HCEC 1CT (cell line): ENCODE results near the gene MAP2.
"Not testable (repeated sequence)": the region's sequence is repeated elsewhere in the genome, so short reads cannot be mapped to it uniquely, and the experiment has no call there.

Experiments
- DNase-seq: peaks from one replicate; pipeline ENCODE4 v3.0.0-alpha.2; 2017

MAP2 gene

GRCh38 chr2:209492296-209492695 lies 68.4 kb downstream of the MAP2 start:
- DNase-seq = not testable (repeated sequence)

- not testable (repeated sequence) for DNase-seq
Observed at GRCh38 chr2:209495068-209495620, 71.3 kb downstream of the MAP2 start.

DNA sequence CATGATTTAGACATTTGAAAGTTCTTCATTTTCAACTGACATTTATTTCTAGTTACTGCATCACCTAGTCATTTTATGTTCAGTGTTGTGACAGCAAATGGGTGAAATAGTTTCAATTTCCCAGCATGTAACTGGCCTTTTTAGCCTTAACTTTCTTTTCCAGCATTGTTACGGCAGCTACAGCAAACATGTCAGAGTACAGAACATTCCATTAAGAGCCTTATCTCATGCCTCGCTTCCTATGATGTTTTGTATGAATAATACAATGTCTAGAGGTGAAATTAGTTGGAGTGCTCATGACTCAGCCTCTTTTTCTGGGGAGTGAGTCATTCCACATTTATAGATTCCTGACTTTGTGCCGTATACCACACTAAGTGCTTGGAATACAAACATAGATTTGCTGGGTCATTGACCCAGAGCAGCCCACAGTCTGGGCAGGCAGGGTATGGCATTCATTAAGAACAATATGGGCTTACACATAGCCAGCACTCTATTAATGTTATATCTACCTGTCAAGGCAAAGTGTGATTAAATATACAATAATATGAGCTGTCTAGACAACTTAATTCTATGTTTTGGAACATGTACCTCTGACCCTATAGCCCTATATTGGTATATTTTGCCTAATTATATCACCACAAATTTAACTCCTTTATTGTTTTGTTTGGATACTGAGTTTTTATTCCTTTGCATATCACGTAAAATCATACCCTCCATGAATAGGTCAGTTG lies 72.2 kb downstream of the MAP2 start:
- peak; percentile 98 for DNase-seq

DNA sequence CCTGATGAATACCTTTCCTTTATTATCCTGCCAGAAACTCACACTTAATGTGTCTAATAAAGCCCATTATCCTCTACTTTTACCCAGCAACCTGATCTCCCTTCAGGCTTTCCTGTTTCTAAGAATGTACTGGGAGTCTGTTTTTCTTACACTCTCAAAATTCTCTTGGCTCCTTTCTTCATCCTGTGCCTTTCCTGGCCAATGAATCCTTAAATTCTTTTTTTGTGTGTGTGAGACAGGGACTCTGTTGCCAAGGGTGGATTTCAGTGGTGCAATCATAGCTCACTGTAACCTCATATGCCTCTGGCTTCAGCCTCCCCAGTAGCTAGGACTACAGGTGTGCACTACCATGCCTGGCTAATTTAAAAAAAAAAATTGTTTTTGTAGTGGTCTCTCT lies 72.7 kb downstream of the MAP2 start:
- no peak for DNase-seq

GRCh38 chr2:209498614-209499013 lies 74.8 kb downstream of the MAP2 start:
- DNase-seq = no peak

DNA sequence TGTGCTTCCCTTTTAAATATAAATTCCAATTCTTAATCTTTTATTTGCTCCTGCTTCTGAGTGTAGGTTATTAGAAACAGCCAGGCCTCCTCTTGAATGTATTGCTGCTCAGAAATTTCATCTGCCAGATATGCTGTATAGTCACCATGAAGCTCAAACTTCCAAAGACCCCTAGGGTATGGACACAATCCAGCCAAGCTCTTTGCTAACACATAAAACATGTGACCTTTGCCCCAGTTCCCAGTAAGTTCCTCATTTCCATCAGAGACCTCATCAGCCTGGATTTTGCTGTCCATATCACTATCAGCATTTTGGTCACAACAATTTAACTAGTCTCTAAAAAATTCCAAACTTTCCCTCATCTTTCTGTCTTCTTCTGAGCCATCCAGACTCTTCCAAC lies 75.2 kb downstream of the MAP2 start:
- DNase-seq = no peak

GRCh38 chr2:209501579-209501978 lies 77.7 kb downstream of the MAP2 start:
- no peak for DNase-seq

DNA sequence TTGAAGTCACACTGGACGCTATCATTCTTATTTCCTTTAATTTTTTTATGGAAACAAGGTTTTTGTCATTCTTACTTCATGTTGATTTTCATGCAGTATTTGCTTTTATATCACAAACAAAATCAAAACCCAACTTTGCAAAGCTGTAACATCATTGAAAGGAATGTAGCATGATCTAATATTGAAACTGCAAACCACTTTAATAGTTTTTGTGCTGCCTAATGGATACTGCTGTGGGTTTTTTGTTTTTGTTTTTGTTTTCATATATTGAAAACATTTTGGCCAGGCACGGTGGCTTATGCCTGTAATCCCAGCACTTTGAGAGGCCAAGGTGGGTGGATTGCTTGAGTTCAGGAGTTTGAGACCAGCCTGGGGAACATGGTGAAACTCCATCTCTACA lies 81.6 kb downstream of the MAP2 start:
- DNase-seq = no peak

- DNase-seq = no peak
Observed at GRCh38 chr2:209508255-209508654, 84.4 kb downstream of the MAP2 start.

DNA sequence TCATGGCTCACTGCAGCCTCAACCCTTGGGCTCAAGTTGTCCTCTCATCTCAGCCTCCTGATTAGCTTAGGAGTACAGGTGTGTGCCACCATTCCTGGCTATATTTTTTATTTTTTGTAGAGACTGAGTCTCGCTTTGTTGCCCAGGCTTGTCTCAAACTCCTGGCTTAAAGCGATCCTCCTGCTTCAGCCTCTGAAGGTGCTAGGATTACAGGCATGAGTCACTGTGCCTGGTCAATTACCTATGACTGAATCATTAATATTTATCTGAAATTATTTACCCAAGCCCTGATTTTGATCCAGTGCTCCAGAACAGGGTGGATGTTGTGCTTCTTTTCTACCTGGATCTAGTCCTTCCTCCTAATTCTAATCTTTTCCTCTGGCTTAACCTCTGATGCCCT lies 87.8 kb downstream of the MAP2 start:
- no peak for DNase-seq

DNA sequence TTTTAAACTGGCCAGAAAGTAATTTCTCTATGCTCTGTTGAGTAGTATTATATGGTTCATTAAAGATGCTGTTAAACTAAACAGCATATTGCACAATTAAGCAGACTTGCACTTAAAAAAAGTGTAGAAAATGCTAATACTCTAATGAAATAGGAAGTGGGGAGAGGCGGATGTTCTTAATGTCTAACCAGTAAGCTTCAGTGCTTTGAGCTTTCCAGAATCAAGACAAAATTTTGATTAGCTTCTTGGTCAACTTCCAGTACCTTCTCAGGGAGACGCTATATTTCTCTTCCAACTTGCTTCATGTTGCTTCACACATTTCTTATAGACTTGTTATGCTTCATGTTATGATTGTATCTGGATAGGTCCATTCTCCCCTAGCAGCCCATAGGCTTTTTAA lies 89.1 kb downstream of the MAP2 start:
- DNase-seq = no peak

DNA sequence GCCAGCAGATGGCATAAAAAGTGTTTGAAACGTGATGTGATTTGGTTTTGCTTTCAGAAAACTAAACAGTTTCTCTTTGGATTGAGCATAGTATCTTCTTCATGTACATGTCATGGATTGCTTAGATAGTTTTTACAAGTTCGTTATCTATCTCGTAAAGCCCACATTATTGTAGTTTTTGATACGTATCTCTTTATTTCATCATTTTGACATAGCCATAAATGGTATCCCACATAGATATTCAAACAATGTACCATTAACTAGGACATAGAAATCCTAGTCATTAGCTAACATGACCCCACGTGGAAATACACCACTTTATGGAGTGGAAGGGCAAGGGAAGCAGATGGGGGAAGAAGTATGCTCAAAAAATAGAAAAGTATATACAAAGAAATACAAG lies 93.6 kb downstream of the MAP2 start:
- DNase-seq = no peak

DNA sequence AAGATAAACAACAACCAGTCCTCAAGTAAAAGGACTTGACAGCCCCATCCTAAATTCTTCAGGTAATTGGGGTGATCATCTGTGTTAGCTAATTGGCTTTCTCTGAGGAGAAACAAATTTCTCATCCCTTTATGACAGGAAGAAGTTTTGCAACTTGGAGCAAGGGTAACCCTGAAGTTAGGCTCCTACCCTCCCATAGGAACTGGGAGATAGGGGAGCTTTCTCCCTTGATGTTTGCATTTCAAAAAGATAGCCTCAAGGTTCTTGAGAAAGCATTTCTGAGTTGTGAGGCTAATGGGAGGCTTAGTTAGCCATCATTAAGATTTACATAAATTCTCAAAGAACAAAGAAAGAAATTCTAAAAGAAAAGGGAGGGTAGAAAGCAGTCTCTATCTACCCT lies 95.4 kb downstream of the MAP2 start:
- no peak for DNase-seq

- no peak for DNase-seq
Observed at GRCh38 chr2:209519906-209520305, 96.1 kb downstream of the MAP2 start.

DNA sequence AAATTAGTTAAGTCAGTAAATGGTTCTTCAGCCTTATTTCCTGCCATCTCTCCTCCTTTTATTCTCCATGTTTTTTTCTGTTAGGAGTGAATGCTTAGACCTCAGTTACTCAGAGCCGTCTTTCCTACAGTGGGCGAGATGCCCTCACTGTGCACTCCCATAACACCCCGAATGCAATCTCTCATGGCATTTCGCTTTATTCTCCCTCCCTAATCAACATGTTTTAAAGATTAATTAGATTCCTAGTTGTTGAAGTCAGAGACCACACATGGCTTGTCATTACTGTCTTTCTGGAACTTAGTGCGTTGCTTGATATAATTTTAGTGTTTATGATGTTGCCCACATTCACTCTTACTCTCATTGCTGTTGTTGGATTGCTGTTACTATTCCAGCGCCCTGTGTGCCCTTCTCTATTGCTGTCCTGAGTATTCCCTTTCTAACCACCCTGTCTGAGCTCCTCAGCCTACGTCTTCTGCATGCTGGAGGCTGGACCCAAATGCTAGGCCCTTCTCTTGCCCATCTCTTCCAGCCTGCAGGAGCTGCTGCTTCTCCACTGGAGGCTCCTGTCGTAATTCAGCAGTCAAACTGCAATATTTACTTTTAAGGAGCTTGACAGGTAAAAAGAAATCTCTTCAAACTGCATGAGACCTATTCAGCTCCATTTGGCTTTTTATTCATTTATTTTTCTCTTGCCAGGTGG lies 99.3 kb downstream of the MAP2 start:
- no peak for DNase-seq

DNA sequence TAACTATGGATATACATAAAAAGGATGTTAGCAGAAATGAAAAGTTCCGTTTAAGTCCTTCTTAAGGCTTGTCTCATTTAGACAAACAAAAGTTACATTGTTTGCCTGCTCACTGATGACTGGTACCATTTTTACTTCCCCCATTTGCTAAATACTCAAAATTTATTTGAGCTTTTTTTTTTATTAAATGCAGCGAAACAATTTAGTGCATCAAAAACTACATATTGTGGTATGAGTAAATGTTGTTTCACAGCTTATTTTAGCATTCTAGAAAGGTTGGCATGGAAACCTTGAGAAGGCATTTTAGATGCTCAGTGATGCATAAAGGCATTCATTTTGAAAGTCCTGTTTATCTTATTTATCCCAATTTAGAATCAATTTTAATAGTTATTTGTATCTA lies 100.0 kb downstream of the MAP2 start:
- no peak for DNase-seq

- no peak for DNase-seq
Observed at GRCh38 chr2:209525331-209525730, 101.5 kb downstream of the MAP2 start.

DNA sequence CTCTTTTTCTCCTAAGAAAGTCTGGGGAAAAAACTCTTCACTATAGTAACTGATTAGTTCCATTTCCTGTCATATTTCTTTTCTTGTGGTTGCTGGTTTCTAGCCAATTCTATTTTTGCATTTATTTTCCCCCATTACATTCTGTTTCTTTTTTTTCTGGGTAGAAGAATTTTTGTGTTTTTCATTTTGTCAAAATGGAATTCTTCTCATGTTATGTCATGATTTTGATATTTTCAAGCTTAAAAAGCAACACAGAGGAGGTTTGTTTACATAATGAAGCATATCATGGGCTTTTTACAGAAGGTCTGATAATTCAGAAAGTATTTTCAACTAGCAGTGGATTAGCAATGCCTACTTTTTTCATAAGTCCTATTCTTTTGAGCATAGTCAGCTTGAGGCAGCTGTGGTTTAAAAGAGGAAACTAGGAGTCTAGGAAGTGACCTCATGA lies 102.0 kb downstream of the MAP2 start:
- peak; percentile 96 for DNase-seq

DNA sequence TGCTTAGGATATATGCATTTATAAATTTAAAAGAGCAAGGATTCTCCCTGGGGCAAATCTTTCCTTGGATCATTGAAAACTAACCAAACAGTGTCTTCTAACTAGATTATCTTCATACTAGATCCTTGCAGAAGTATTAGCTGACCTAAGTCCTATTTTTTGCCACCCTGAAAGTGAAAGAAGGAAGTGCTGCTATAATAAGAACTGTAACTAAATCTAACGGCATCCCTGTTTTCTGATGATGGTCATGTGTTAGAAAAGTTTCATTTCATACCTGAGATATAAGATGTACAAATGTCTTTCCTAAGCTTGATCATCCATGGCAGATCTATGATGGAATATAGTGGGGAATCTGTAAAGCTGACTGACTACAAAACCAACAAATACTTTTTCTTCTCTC lies 102.7 kb downstream of the MAP2 start:
- peak; percentile 13 for DNase-seq

DNA sequence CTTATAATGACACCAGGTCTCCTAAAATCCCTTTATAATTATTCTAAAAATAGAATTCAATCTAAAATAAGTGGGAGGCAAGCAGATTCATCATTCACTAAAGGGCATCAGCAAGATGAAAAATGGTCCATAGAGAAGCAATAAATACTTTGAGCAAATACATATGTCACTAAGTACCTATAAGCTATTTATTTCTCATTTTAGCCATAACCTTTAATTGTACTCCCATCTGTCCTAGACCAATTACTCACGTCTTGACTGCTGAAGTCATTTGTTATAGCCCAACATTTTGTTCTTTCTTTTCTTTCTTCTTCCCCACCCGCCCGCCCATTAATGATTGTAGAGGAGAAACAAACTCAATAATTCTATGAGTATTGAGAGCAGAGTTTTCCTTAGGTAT lies 105.7 kb downstream of the MAP2 start:
- no peak for DNase-seq

- DNase-seq = no peak
Observed at GRCh38 chr2:209532321-209532720, 108.5 kb downstream of the MAP2 start.

DNA sequence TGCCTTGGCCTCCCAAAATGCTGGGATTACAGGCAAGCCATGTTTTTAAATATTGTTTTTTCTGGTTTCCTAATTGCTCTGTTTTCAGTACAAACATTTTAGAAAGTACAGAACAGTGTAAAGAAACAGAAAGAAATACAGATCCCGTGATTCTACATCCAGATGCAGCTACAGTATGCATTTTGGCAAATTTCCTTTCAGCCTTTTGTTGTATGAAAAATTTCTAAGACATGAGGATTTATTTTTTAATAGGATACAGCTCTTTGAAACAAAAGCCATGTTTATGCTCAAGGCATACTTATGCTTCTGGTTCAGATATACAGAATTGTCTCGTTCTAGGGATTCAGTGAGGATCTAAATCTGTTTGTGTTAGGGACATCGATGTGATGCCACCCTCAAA lies 109.5 kb downstream of the MAP2 start:
- no peak for DNase-seq

- no peak for DNase-seq
Observed at GRCh38 chr2:209534228-209534627, 110.4 kb downstream of the MAP2 start.

DNA sequence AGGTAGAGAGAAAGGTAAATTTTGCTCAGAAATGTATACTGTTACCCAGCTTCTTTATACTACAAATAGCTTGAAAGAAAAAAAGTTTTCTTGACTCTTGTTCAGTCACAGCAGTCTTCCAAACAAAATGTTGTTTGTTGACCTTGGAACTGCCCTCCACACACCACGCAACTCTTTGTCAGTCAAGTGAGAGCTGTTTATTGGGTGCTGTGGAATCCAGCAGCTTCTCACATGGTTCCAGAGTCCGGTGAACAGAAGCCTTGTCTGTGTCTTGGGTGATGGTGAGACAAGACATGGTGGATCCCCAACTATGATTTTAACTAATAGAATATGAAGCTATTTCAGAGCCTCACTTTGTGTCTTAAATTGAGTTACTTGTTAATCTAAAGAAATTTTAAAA lies 112.5 kb downstream of the MAP2 start:
- DNase-seq = no peak
